Astrocyte of the cerebellum (primary cell): ENCODE data around the gene ACACA.

Source experiments
- DNase-seq: peaks from one replicate; pipeline ENCODE4 v3.0.0-alpha.2; 2011; ENCODE audit warnings: low read depth
- H3K4me3 ChIP-seq: 2 replicates; pipeline ENCODE4 v1.5.1; 2011; ENCODE audit warnings: mild to moderate bottlenecking, low read depth, low read length, moderate library complexity
- CTCF ChIP-seq: IDR thresholded peaks from 2 replicates; pipeline ENCODE4 v1.5.1; 2012; ENCODE audit warnings: low read length, low read depth, moderate library complexity, mild to moderate bottlenecking; ENCODE audit errors: missing control alignments
- in situ Hi-C: cut with HindIII; loops from 2 replicates; pipeline ENCODE4 v1.10.0; 2017; ENCODE audit warnings: low sequenced_read_pairs

ACACA gene

GRCh38 chr17:37438141-37438540 lies 31.5 kb upstream of the ACACA start:
- TF ChIP-seq CTCF = peak; percentile 13
- H3K4me3 ChIP-seq = no peak overlapping the region
- no peak for DNase-seq
- in situ Hi-C loops = no loop called here

- no peak overlapping the region for H3K4me3 ChIP-seq
- in situ Hi-C loops = no loop called here
- TF ChIP-seq CTCF = no peak
These were observed 26.0 kb upstream of the ACACA start for GRCh38 chr17:37432671-37433070.

GRCh38 chr17:37430051-37430627 lies 23.5 kb upstream of the ACACA start:
- TF ChIP-seq CTCF = no peak
- in situ Hi-C loops = no loop called here
- H3K4me3 ChIP-seq = no peak overlapping the region
- no peak for DNase-seq

More at GRCh38 chr17:37432671-37433070, 26.0 kb upstream of the ACACA start:
- DNase-seq = no peak

- TF ChIP-seq CTCF = no peak
- in situ Hi-C loops = no loop called here
- DNase-seq = no peak
- no peak overlapping the region for H3K4me3 ChIP-seq
These were observed 22.8 kb upstream of the ACACA start for GRCh38 chr17:37429453-37429852.

GRCh38 chr17:37429039-37429438 lies 22.4 kb upstream of the ACACA start:
- DNase-seq = no peak
- no peak overlapping the region for H3K4me3 ChIP-seq
- TF ChIP-seq CTCF = no peak
- in situ Hi-C loops = no loop called here

- DNase-seq = no peak
- TF ChIP-seq CTCF = no peak
- in situ Hi-C loops = no loop called here
- no peak overlapping the region for H3K4me3 ChIP-seq
These were observed 18.6 kb upstream of the ACACA start for GRCh38 chr17:37425268-37425667.
